Epithelial cell of alveolus of lung (primary cell): ENCODE results near the gene TRMT1. TPM values are rescaled to one million over a fixed set of nuclear protein-coding genes. Genes with fewer than 3 reads are reported as not detected.

Experiments used
- total RNA-seq: library from RNA; depleted of rRNA; stranded (reverse); fragments of >200 nt; gene quantifications from 2 replicates; pipeline ENCODE4 v1.2.1, GENCODE V29; 2015

TRMT1 gene
- 25.9 and 35.6 TPM in 2 replicates for total RNA-seq

DNA sequence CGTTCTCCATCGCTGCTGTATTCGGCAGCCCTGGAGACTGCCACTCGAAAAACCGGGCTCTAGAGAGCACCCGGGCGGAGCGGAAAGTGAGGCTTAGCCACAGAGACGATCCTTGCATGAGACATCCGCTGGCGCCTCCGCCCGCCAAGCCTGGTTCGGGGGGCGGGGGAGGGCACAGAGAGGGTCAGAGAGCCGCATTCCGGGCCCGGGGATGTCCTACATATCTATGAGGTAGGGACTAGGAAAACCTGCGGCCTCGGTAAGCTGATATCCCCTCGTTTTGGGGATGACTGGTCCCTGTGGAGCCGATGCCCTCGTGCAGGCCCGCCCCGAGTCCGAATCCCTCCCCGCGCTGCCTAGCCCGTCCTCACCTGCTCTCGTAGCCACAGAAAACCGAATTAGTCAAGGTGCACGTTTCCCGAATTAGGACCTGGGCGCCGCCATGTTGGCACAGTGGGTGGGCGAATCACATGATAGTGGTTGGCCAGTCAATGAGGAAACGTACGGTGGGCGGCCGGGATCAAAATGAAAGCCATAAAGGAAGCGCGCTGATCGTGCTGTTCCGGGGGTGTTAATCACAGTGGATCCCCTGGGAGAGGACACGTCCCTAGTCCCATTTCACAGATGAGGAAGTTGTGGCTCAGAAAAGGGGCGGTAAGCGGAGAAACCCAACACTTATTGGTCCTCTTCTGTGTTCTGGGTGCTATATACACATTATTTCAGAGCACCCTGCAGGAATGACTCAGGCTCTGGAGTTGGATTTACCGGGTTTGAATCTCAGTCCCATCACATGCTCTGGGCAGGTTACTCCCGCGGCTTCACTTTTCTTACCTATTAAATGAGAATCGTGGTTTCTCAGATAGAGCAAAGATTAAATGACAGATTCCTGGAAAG, at the start of gene TRMT1:
Gene TRMT1 (minus strand): TSS at position 459 of the 894 bp plus-strand sequence. CDS start 341 bp downstream, at position 118.

DNA sequence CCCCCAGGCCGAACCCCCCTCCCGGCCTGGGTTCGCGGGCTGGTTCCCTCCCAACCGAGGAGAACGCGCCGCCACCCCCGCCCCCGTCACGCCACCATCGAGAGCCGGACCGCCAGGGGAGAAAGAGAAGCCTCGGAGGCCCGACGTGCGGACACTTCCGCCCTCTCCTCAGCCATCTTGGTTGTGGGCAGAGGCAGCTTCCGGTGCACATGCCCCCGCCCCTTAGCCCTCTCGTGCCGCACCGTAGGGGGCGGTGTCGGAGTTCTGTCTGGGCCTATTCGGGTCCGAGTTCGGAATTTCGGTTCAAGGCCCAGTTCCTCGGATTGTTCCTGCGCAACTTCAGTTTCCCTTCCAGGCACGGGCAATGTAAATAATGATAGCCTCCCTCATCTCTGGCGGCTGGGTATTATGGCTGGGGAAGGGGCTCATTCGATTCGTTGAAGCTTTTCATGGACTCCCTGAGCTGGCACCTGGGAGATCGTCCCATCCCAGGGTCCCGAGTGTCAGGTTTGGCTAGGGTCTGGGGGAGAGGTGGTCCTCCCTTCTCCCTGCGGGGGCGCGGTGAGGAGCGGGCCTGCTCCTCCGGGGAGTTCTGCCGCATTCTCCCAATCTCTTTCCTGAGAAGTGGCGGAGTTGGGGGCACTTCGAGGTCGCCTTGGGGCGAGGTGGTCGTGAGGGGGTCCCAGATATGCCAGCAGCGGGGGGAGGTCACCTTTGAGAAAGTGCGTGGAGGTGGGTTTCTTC, 33.8 kb upstream of the TRMT1 start, which contains the start of the genes IER2 and STX10:
Gene IER2 (plus strand): TSS at position 225 of the 744 bp plus-strand sequence. CDS start 2,776 bp downstream, outside the sequence.
Gene STX10 (minus strand): TSS at position 189 of the 744 bp plus-strand sequence. CDS start 202 bp downstream, outside the sequence.

DNA sequence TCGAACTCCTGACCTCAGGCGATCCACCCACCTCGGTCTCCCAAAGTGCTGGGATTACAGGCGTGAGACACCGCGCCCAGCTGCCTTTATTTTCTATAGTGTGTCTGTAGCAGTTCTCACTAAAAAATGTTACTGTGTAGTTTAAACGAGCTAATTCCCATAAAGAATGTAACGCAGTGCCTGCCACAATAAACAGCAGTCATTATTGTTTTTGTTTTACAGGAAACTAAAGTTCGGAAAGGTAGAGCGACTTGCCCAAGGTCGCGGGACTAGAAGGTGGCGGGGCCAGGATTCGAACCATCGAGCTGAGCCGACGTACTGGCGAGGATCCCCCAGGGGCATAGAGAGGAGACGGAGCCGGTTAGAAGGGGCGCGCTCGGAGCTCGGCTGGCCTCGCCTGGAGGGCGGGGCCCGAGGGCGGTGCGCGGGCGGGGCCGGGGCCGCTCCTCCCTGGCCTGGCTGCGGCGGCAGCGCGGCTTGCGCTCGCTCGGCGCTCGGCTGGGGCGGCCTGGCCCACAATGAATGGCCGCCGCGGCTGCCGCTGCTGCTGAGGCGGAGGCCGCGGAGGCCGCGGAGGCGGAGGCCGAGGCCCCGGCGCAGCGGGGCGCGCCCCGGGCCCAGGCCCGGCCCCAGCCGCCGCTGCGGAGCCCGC, 1.4 kb upstream of the TRMT1 start, which contains the start of gene NACC1:
Gene NACC1 (plus strand): TSS at position 493 of the 652 bp plus-strand sequence. CDS start 16,944 bp downstream, outside the sequence.

DNA sequence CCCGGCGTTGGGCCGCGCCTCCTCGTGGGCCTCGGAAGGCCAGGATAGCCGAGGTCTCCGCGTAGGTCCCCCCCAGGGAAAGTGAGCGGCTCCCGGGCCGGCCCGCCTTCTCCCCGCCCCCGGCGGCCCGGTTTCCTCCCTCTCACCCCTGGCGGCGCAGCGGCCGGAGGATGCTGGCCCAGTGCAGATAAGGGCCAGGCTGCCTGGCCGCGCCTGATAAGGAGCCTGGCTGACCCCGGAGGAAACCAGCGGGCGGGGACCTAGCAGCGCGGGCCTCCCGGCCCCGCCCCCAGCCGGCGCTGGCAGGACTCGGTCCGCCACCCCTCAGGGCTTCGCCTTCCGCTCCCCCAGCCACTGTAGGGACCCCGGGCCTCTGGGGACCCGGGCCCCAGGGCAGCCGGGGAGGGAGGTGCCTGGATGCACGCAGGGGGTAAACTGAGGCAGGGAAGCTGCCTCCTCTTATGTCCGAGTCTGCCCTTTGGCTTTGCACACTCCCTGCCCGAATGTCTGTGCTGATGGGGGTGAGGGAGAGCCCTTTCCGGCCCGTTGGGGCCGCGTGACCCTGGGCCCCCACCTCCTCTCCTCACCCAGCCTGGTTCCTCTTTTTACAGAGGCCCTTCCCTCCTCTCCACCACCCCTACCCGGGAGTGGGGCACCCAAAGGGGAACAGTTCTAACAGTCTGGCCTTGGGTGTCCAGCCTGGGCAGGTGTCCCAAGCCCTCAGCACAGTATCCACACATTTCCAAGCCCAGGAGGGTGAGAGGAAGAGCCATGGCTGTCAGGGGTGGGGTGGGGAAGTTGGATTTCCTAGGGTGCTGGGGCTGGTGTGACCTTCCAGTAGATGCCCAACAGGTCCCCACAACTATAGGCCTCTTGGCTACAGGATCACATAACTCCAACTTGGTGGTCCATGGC, 13.6 kb downstream of the TRMT1 start, which contains the start of gene LYL1:
Gene LYL1 (minus strand): TSS at position 193 of the 915 bp plus-strand sequence. CDS start 1,687 bp downstream, outside the sequence.

Other genes starting within 250 kb of the TRMT1 start
- 26.4 and 55.3 TPM in 2 replicates for gene DNASE2, start 235.3 kb downstream of the TRMT1 start, total RNA-seq
- gene KLF1, start 229.5 kb downstream of the TRMT1 start, total RNA-seq, result not detected in 2 replicates
- gene GCDH, start 225.6 kb downstream of the TRMT1 start, total RNA-seq, result 22.6 and 40.1 TPM in 2 replicates
- 0.56 TPM in 1 of 2 replicates, not detected in the other for gene SYCE2, start 197.4 kb downstream of the TRMT1 start, total RNA-seq
- gene FARSA, start 183.0 kb downstream of the TRMT1 start, total RNA-seq, result 60.8 and 78.4 TPM in 2 replicates
- gene CALR, start 178.1 kb downstream of the TRMT1 start, total RNA-seq, result 932 and 1,873 TPM in 2 replicates
- gene RAD23A, start 170.9 kb downstream of the TRMT1 start, total RNA-seq, result 107 and 111 TPM in 2 replicates
- gene GADD45GIP1, start 159.5 kb downstream of the TRMT1 start, total RNA-seq, result 54.9 and 63.6 TPM in 2 replicates
- not detected in 2 replicates for gene DAND5, start 147.2 kb downstream of the TRMT1 start, total RNA-seq
- 33.9 and 97.1 TPM in 2 replicates for gene NFIX, start 121.3 kb downstream of the TRMT1 start, total RNA-seq
- 0.48 and 6.5 TPM in 2 replicates for gene LYL1, start 13.9 kb downstream of the TRMT1 start, total RNA-seq
- gene NACC1, start 1.5 kb upstream of the TRMT1 start, total RNA-seq, result 49.1 and 79.9 TPM in 2 replicates
- 73.0 and 74.2 TPM in 2 replicates for gene STX10, start 33.6 kb upstream of the TRMT1 start, total RNA-seq
- 119 and 139 TPM in 2 replicates for gene IER2, start 33.7 kb upstream of the TRMT1 start, total RNA-seq